SW 1271 (cell line): Measurements from ENCODE around the gene FAM131B.

Experiments
- DNase-seq, 2 experiments: peaks; one replicate each; lab custom pipeline; 2025; lab: John Stamatoyannopoulos, UW

The FAM131B gene

GRCh38 chr7:143382126-143382790 is 19.7 kb upstream of the FAM131B start:
- DNase-seq = no peak

- DNase-seq = no peak
Observed at GRCh38 chr7:143381427-143382125, 19.1 kb upstream of the FAM131B start.

GRCh38 chr7:143380646-143381426 is 18.3 kb upstream of the FAM131B start, which contains the start of gene ZYX:
Gene ZYX (plus strand): TSS chr7:143381345. CDS start chr7:143381572, 227 bp downstream.
- peak; percentile 77 to 86 for DNase-seq

- DNase-seq = peak; percentile 43 to 73
Observed at GRCh38 chr7:143380260-143380645, 17.7 kb upstream of the FAM131B start.

- peak in 1 of 2 experiments; percentile 67 for DNase-seq
Observed at GRCh38 chr7:143379611-143380259, 17.2 kb upstream of the FAM131B start.

- DNase-seq = no peak
Observed at GRCh38 chr7:143376396-143376795, 13.9 kb upstream of the FAM131B start.

GRCh38 chr7:143375298-143376034 is 13.0 kb upstream of the FAM131B start:
- peak in 1 of 2 experiments; percentile 35 for DNase-seq

GRCh38 chr7:143374561-143374960 is 12.0 kb upstream of the FAM131B start:
- DNase-seq = no peak

- no peak for DNase-seq
Observed at GRCh38 chr7:143373255-143373794, 10.8 kb upstream of the FAM131B start.

GRCh38 chr7:143372070-143372469 is 9.6 kb upstream of the FAM131B start:
- DNase-seq = peak in 1 of 2 experiments; percentile 34

GRCh38 chr7:143369678-143370651 is 7.5 kb upstream of the FAM131B start:
- no peak for DNase-seq

GRCh38 chr7:143368387-143368786 is 5.9 kb upstream of the FAM131B start:
- DNase-seq = no peak

GRCh38 chr7:143367972-143368371 is 5.5 kb upstream of the FAM131B start:
- no peak for DNase-seq

GRCh38 chr7:143363016-143363937 is 764 bp upstream of the FAM131B start:
- DNase-seq = no peak

GRCh38 chr7:143361552-143362130 is 872 bp downstream of the FAM131B start:
- DNase-seq = no peak

- DNase-seq = no peak
Observed at GRCh38 chr7:143360788-143361551, 1.5 kb downstream of the FAM131B start.

- DNase-seq = no peak
Observed at GRCh38 chr7:143359771-143360353, 2.7 kb downstream of the FAM131B start.
